ENCODE measurements around the gene LAIR2.
"Not testable (repeated sequence)": the region's sequence is repeated elsewhere in the genome, so short reads cannot be mapped to it uniquely, and the experiment has no call there.

LAIR2 gene

DNA sequence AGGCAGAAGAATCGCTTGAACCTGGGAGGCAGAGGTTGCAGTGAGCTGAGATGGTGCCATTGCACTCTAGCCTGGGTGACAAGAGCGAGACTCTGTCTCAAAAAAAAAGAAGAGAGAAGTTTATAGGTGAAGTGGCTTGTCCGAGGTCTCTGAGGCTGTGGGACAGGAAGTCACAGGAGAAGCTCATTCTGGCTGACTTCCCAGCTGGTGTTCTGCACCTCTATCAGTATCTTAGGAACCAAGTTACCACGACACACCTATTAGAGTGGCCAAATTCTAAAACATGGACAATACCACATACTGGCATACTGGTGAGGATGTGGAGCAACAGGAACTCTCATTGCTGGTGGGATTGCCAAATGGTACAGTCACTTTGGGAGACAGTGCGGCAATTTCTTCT is 7.3 kb upstream of the LAIR2 start:
- not testable (repeated sequence) for DNase-seq

DNA sequence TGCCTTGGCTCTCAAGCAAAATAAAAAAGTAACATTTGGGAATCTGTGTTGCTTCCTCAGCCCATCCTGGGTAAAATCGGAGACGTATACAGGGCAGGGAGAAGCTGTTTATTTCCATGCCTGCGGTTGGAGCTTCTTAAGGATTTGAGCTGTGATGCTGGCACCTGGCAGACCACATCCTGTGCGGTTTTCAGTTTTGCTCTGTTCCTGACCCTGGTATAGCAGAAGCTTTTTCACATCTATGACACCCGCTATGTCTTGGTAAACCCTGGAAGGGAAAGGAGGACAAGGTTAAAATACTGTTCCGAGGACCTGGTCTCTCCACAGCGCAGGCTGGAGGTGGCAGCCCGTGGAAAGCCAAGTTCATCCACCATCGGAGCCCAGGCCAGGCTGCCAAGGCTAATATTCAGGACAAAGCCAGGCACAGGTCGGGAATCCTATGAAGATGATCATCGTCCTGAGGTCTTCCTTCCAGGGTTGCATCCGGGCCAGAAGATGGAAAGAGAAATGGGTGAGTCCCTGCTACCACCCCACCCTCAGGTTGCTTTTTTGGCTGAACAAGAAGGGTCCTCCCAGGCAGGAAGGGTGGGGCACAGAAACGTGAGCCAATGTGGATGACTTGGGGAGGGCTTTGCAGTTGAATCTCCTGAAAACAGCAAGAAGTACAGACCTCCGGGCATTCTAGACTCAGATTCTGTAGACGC is 4.7 kb upstream of the LAIR2 start:
- not testable (repeated sequence) for DNase-seq

GRCh38 chr19:54498451-54498772 is 4.2 kb upstream of the LAIR2 start:
- not testable (repeated sequence) for DNase-seq

DNA sequence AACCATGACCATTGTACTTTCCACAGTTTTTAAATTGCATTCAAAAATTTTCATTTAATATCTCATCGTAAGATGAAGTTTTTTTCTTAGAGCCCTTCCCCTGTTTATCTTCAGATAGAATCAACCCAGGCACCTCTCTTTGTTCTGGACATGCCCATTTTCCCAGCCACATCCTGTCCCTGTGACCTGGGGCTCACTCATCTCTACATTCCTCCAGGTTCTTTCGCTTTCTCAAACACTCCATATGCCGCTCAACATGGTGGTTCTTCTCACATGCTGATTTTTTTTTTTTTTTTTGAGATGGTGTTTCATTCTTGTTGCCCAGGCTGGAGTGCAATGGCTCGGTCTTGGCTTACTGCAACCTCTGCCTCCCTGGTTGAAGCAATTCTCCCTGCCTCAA is 2.9 kb downstream of the LAIR2 start:
- not testable (repeated sequence) for DNase-seq

GRCh38 chr19:54506079-54506478 is 3.4 kb downstream of the LAIR2 start:
- no peak for DNase-seq

DNA sequence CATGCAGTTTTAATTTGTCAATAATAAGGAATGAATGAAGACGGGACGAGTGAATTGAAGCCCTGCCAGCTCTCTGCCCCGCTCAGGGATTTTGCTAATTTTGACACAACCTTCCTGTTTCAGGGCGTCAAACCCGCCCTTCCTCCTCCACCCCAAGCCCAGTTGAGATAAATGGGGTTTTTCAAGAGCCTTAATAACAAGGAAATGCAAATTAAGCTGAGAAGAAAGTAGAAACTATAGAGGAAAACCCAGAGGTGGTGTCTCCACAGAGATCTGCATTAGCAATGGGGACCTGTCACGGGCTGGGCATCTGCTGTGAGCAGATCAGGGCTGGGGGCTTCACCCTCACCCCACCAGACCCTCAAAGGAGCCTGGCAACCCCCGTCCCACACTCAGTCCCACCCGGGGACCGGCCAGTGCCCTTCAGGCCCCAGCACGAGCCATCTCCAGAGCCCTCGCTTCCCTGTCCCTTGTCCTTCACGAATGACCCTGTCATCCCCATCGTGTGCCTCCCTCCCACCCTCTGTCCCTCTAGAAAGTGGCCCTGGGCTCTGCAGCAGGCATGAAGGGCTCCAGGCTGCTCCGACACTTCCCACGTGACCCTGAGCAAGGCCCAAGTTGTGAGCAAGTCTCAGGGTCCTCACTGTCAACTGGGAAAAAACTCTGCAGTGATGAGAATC is 4.5 kb downstream of the LAIR2 start:
- not testable (repeated sequence) for DNase-seq

DNA sequence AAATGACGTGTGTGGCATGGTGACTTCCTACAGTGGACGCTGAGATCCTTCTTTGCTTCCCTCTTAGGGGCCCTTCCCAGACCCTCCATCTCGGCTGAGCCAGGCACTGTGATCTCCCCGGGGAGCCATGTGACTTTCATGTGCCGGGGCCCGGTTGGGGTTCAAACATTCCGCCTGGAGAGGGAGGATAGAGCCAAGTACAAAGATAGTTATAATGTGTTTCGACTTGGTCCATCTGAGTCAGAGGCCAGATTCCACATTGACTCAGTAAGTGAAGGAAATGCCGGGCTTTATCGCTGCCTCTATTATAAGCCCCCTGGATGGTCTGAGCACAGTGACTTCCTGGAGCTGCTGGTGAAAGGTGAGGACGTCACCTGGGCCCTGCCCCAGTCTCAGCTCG is 5.2 kb downstream of the LAIR2 start:
- DNase-seq, result no peak

DNA sequence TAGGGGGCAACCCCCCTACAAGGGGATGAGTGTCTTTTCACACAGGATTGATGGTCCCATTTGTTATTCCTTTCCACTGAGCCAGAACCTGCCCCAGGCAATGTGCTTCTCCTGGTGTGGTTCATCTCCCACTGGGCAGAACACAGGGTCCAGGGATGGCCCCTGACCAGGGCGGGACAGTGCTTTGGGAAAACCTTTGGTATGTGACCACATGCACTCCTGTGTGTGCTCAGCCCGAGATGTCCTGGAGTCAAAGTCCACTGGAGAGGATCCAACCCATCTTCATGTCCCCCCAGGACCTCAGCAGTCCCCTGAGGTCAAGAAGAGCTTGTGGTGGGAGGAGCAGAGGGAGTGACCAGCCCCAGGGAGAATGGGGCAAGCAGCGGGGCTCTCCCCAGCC is 5.9 kb downstream of the LAIR2 start:
- DNase-seq, result not testable (repeated sequence)

- DNase-seq, result not testable (repeated sequence)
Observed at GRCh38 chr19:54509200-54509940, 6.7 kb downstream of the LAIR2 start.

GRCh38 chr19:54515156-54515555 is 12.5 kb downstream of the LAIR2 start:
- no peak for DNase-seq

DNA sequence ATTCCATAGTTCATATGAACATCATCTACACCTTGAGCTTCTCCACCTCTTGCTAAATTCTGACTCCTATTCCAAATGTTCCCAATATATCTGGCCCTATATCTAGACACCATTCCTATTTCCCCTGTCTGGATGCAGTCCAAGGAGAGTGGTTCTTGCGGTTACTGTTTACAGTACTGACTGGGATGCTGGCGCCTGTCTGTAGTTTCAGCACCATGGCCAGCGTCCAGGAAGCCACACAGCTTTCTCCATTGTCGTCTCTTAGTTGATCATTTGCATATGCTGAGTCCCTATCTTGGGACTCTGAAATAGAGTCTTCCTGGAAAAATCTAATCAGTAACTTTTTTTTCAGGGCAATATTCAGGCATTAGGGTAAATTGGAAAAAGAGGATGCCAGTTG is 14.9 kb downstream of the LAIR2 start:
- DNase-seq, result no peak

- DNase-seq, result no peak
Observed at GRCh38 chr19:54518844-54519243, 16.2 kb downstream of the LAIR2 start.

GRCh38 chr19:54521022-54521859 is 18.6 kb downstream of the LAIR2 start:
- no peak for DNase-seq

- DNase-seq, result no peak
Observed at GRCh38 chr19:54521860-54522513, 19.4 kb downstream of the LAIR2 start.

- DNase-seq, result no peak
Observed at GRCh38 chr19:54523403-54523802, 20.8 kb downstream of the LAIR2 start.

- DNase-seq, result no peak
Observed at GRCh38 chr19:54525636-54526035, 23.0 kb downstream of the LAIR2 start.

DNA sequence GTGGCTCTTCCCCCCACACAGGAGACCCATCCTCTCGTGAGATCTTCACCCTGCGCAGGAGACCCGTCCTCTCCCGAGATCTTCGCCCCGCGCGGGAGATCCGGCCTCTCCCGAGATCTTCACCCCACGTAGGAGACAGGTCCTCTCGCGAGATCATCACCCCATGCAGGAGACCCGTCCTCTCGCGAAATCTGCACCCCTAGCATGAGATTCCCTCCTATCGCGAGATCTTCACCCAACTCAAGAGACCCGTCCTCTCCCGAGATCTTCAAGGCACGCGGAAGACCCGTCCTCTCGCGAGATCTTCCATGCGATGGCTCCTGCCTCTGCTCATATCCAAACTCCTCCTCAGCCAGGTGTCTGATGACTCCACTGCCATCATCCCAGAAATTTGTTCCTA is 24.3 kb downstream of the LAIR2 start:
- no peak for DNase-seq

DNA sequence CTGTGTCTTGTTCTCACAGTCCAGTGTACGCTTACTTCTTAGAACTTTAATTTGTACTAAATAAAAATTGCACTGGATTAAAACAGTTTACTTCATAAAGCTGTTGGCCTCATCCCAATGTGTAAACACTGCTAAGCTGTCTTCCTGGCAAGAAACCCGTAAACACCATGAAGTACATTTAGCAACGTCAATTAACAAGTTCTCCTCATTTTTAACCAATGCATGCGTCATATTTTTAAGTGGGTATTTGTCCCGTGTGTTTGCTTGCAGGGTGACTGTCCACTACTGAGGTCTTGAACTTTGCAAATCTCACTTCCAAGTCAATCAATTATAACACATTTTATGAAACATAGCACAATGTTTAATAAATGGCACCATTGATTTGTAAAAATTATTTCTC is 28.2 kb downstream of the LAIR2 start:
- no peak for DNase-seq

- DNase-seq, result no peak
Observed at GRCh38 chr19:54532528-54532927, 29.9 kb downstream of the LAIR2 start.

GRCh38 chr19:54533476-54533875 is 30.8 kb downstream of the LAIR2 start:
- no peak for DNase-seq

GRCh38 chr19:54534156-54534555 is 31.5 kb downstream of the LAIR2 start:
- DNase-seq, result no peak

GRCh38 chr19:54535601-54536000 is 33.0 kb downstream of the LAIR2 start:
- DNase-seq, result no peak

GRCh38 chr19:54536956-54537355 is 34.3 kb downstream of the LAIR2 start:
- DNase-seq, result no peak

Data from NCI-H187 (cell line).